Endothelial cell of umbilical vein (primary cell): ENCODE data around the gene MYH7. TPM values are rescaled to one million over a fixed set of nuclear protein-coding genes. Genes with fewer than 3 reads are reported as not detected.

ENCODE experiments used
- BruUV-seq: library from RNA; stranded (reverse); fragments of 400-500 nt; replicated peaks from 2 replicates; lab custom pipeline; 2021; lab: Mats Ljungman, UMichigan
- CTCF ChIA-PET: fragments of 300-600, 350-600 bp; sonication (Branson Sonifier 250); formaldehyde crosslinking; loops from one replicate; lab custom pipeline; 2021; ENCODE audit warnings: antibody characterized with exemption, inconsistent platforms; lab: Charles Lee
- POLR2A ChIA-PET: fragments of 300-600, 350-600 bp; sonication (Branson Sonifier 250); formaldehyde crosslinking; loops from one replicate; lab custom pipeline; 2021; ENCODE audit warnings: antibody characterized with exemption, inconsistent platforms; lab: Charles Lee
- DNase-seq: peaks from one replicate; pipeline ENCODE4 v3.0.0-alpha.2; 2011; ENCODE audit warnings: low read depth, low spot score
- FAIRE-seq: peaks from 2 replicates; lab custom pipeline; 2011; peaks lifted over from hg19 to GRCh38; lab: Jason Lieb, UNC
- H2AFZ ChIP-seq: 2 replicates; pipeline ENCODE4 v1.6.0; 2012; ENCODE audit warnings: low read depth, low read length, control low read depth, inconsistent platforms
- H3K27ac ChIP-seq: 2 replicates; pipeline ENCODE4 v1.5.1; 2011; ENCODE audit warnings: low read depth, mild to moderate bottlenecking, control low read depth, low read length, moderate library complexity; ENCODE audit not compliant: insufficient read depth
- H3K27me3 ChIP-seq, 2 experiments: 2 replicates each; pipeline versions ENCODE4 v1.6.0 to v1.6.1; 2011; ENCODE audit warnings: low read length in 2 of 2, mixed read lengths in 1 of 2; ENCODE audit not compliant: control insufficient read depth in 2 of 2, insufficient read depth in 2 of 2
- H3K36me3 ChIP-seq, 2 experiments: 2 replicates in 1 of 2; 3 replicates in 1 of 2; pipeline ENCODE4 v1.5.1; 2011; ENCODE audit warnings: low read length in 2 of 2, mild to moderate bottlenecking in 1 of 2, moderate library complexity in 1 of 2; ENCODE audit not compliant: control insufficient read depth in 2 of 2, insufficient read depth in 2 of 2; ENCODE audit errors: extremely low read depth in 1 of 2
- H3K4me1 ChIP-seq: 3 replicates; pipeline ENCODE4 v1.5.1; 2011; ENCODE audit warnings: mild to moderate bottlenecking, low read length; ENCODE audit not compliant: control insufficient read depth, insufficient read depth; ENCODE audit errors: extremely low read depth
- H3K4me2 ChIP-seq: 2 replicates; pipeline ENCODE4 v1.6.1; 2011; ENCODE audit warnings: low read length, control low read depth, mixed read lengths; ENCODE audit not compliant: insufficient read depth
- H3K4me3 ChIP-seq, 3 experiments: fragments of 200-600 bp in 1 of 3; sonication (generic), shearing (Covaris generic) in 1 of 3; replicated peaks in 1 of 3; 2 replicates each; pipeline ENCODE4 v1.5.1; 2011 to 2016; ENCODE audit warnings: control low read depth in 3 of 3, low read length in 3 of 3, mild to moderate bottlenecking in 2 of 3, inconsistent platforms in 1 of 3, low read depth in 1 of 3, moderate library complexity in 1 of 3; ENCODE audit not compliant: insufficient read depth in 1 of 3
- H3K79me2 ChIP-seq: 2 replicates; pipeline ENCODE4 v1.6.0; 2012; ENCODE audit warnings: low read length, inconsistent platforms; ENCODE audit not compliant: control insufficient read depth, insufficient read depth
- H3K9ac ChIP-seq: replicated peaks from 2 replicates; pipeline ENCODE3; 2011; ENCODE audit warnings: low read length, control low read depth; ENCODE audit not compliant: insufficient read depth; ENCODE audit errors: extremely low read depth
- H3K9me1 ChIP-seq: replicated peaks from 3 replicates; pipeline ENCODE4 v1.6.0; 2011; ENCODE audit warnings: mild to moderate bottlenecking, low read length; ENCODE audit not compliant: control insufficient read depth, insufficient read depth; ENCODE audit errors: extremely low read depth
- H3K9me3 ChIP-seq: replicated peaks from 2 replicates; pipeline ENCODE4 v1.5.1; 2012; ENCODE audit warnings: low read length, inconsistent platforms; ENCODE audit not compliant: control insufficient read depth, insufficient read depth
- H4K20me1 ChIP-seq: replicated peaks from 2 replicates; pipeline ENCODE3; 2011; ENCODE audit warnings: mild to moderate bottlenecking, low read length; ENCODE audit not compliant: control insufficient read depth, insufficient read depth; ENCODE audit errors: extremely low read depth
- CTCF ChIP-seq, 2 donors: IDR thresholded peaks; 1 replicate in 1 of 2; 2 replicates in 1 of 2; pipeline ENCODE4 v1.5.1; 2011; ENCODE audit warnings: low read length in 2 of 2, mild to moderate bottlenecking in 2 of 2, moderate library complexity in 2 of 2, control low read depth in 1 of 2, inconsistent platforms in 1 of 2, low read depth in 1 of 2; ENCODE audit not compliant: insufficient read depth in 1 of 2; ENCODE audit errors: extremely low read depth in 1 of 2
- EZH2 ChIP-seq: IDR thresholded peaks from 2 replicates; pipeline ENCODE4 v1.6.1; 2012; ENCODE audit warnings: borderline replicate concordance, low read depth, mild to moderate bottlenecking, moderate library complexity, low read length, inconsistent platforms; ENCODE audit not compliant: severe bottlenecking
- FOS ChIP-seq: IDR thresholded peaks from 2 replicates; pipeline ENCODE4 v1.6.1; 2011; ENCODE audit warnings: mild to moderate bottlenecking, low read length, moderate library complexity, borderline replicate concordance; ENCODE audit not compliant: insufficient read depth
- GATA2 ChIP-seq: IDR thresholded peaks from 2 replicates; pipeline ENCODE4 v1.7.0; 2011; ENCODE audit warnings: low read depth, mild to moderate bottlenecking, moderate library complexity, mixed read lengths, low read length; ENCODE audit not compliant: insufficient read length, insufficient read depth
- JUN ChIP-seq: IDR thresholded peaks from 2 replicates; pipeline ENCODE4 v1.6.1; 2011; ENCODE audit warnings: borderline replicate concordance, low read depth; ENCODE audit not compliant: insufficient read length, insufficient read depth
- MAX ChIP-seq: IDR thresholded peaks from 2 replicates; pipeline ENCODE4 v1.6.1; 2011; ENCODE audit not compliant: insufficient read depth, insufficient read length
- MYC ChIP-seq: IDR thresholded peaks from one replicate; pipeline ENCODE4 v1.6.1; 2011; ENCODE audit warnings: mild to moderate bottlenecking, low read depth, low read length
- POLR2A ChIP-seq: IDR thresholded peaks from 2 replicates; pipeline ENCODE4 v1.6.1; 2012; ENCODE audit warnings: low read depth, mild to moderate bottlenecking, control low read depth, low read length
- dilution Hi-C: fragments of 300-500 bp; cut with MboI; formaldehyde crosslinking; loops from one replicate; pipeline ENCODE4 v1.15.0; 2019; ENCODE audit warnings: low sequenced_read_pairs; ENCODE audit not compliant: extremely low pct_ligation_motif_present
- intact Hi-C: fragments of 100-400 bp; cut with micrococcal nuclease; formaldehyde crosslinking; loops from one replicate; pipeline ENCODE4 v1.10.0; 2022
- polyA plus RNA-seq, 4 experiments: library from polyadenylated mRNA; depleted of rRNA in 3 of 4; stranded (reverse) in 3 of 4; unstranded in 1 of 4; fragments of >200 nt; gene quantifications; 2 replicates each; pipeline versions ENCODE4 v1.2.1 to v1.2.3, GENCODE V29; 2011 to 2012; ENCODE audit warnings: missing spikeins in 1 of 4
- total RNA-seq: library from RNA; stranded (reverse); gene quantifications from 2 replicates; pipeline ENCODE4 v1.2.3, GENCODE V29; 2021

MYH7 gene
- total and polyA plus RNA-seq, 2 donors (not counting 3 experiments of a cell fraction or from before 2014, with no cell fraction given), result not detected

- no peaks in the 10 kb centered on the region for H3K27me3 ChIP-seq
- no peaks in the 10 kb centered on the region for H3K9me3 ChIP-seq
- no peak for TF ChIP-seq GATA2
- intact Hi-C loops, result no loop called here
- no TSS peak for BruUV-seq
- no peaks in the 10 kb centered on the region for H3K4me1 ChIP-seq
- no peaks in the 10 kb centered on the region for H3K9me1 ChIP-seq
- no peak for FAIRE-seq
- no peak overlapping the region for H3K9ac ChIP-seq
- no peak overlapping the region for H2AFZ ChIP-seq
- ChIA-PET CTCF (no interaction called here), POLR2A (no interaction called here)
- no peaks in the 10 kb centered on the region for H3K36me3 ChIP-seq
- no peak overlapping the region for H3K4me3 ChIP-seq
- no peaks in the 10 kb centered on the region for H3K79me2 ChIP-seq
- H4K20me1 ChIP-seq, result no peaks in the 10 kb centered on the region
- no peak overlapping the region for H3K27ac ChIP-seq
- dilution Hi-C loops, result no loop called here
- no peak overlapping the region for H3K4me2 ChIP-seq
- no peak for DNase-seq
These were observed 29.9 kb downstream of the MYH7 start for GRCh38 chr14:23405516-23406025.

GRCh38 chr14:23405096-23405495, 30.4 kb downstream of the MYH7 start:
- Histone ChIP-seq H3K4me3 (no peak overlapping the region), H2AFZ (no peak overlapping the region), H3K9ac (no peak overlapping the region), H3K36me3 (no peaks in the 10 kb centered on the region), H3K9me1 (no peaks in the 10 kb centered on the region), H3K4me1 (no peaks in the 10 kb centered on the region), H3K27ac (no peak overlapping the region), H3K4me2 (no peak overlapping the region), H3K79me2 (no peaks in the 10 kb centered on the region), H3K27me3 (no peaks in the 10 kb centered on the region), H4K20me1 (no peaks in the 10 kb centered on the region), H3K9me3 (no peaks in the 10 kb centered on the region)
- TF ChIP-seq FOS (no peak), MYC (no peak), EZH2 (no peak), GATA2 (no peak), POLR2A (no peak), MAX (no peak), CTCF (IDR thresholded peaks at IDR 0.05; ENCODE audit: extremely low read depth in 1 of 2, insufficient read depth in 1 of 2, low read depth in 1 of 2, low read length in 2 of 2) (no peak), JUN (no peak)
- ChIA-PET POLR2A (no interaction called here), CTCF (no interaction called here)
- BruUV-seq, result no TSS peak
- DNase-seq, result no peak
- dilution Hi-C loops, result no loop called here
- intact Hi-C loops, result no loop called here
- FAIRE-seq, result no peak
